IPS-15b (cell line): Measurements from ENCODE around the gene MACROH2A1.

Source experiments
- H3K27me3 ChIP-seq: one replicate; pipeline ENCODE4 v1.6.1; 2013; ENCODE audit warnings: low read length; ENCODE audit not compliant: control insufficient read depth, insufficient read depth
- H3K36me3 ChIP-seq: one replicate; pipeline ENCODE4 v1.6.1; 2013; ENCODE audit warnings: low read length; ENCODE audit not compliant: control insufficient read depth, insufficient read depth
- H3K4me1 ChIP-seq: one replicate; pipeline ENCODE4 v1.6.1; 2013; ENCODE audit warnings: mild to moderate bottlenecking, low read length; ENCODE audit not compliant: control insufficient read depth, insufficient read depth
- H3K4me3 ChIP-seq: one replicate; pipeline ENCODE4 v1.5.1; 2013; ENCODE audit warnings: low read depth, low read length
- H3K9ac ChIP-seq: one replicate; pipeline ENCODE4 v1.6.1; 2013; ENCODE audit warnings: low read depth, mild to moderate bottlenecking, low read length
- H3K9me3 ChIP-seq: one replicate; pipeline ENCODE4 v1.6.1; 2013; ENCODE audit warnings: mild to moderate bottlenecking, low read length; ENCODE audit not compliant: control insufficient read depth, insufficient read depth

The MACROH2A1 gene

DNA sequence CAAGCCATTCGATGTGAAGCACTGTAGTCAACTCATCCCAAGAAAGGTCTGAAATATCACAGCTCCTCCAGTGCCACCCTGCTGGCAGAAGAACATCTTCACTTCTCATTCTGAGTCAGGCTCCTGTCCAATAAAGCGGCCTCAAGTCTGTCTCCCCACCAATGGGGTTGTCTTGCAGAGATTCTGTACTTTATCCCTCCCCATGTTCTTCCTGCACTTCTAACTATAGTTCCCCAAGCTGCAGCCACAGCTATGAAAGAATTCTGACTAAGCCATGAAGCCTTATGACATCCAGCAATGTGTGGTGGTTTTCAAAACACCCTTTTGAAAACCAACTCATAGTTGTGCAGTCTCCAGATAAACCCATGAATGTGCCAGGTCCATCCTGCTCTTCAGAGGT lies 6.8 kb downstream of the MACROH2A1 start:
- no peaks in the 10 kb centered on the region for H3K4me1 ChIP-seq
- H3K36me3 ChIP-seq = no peaks in the 10 kb centered on the region
- no peak overlapping the region for H3K4me3 ChIP-seq

DNA sequence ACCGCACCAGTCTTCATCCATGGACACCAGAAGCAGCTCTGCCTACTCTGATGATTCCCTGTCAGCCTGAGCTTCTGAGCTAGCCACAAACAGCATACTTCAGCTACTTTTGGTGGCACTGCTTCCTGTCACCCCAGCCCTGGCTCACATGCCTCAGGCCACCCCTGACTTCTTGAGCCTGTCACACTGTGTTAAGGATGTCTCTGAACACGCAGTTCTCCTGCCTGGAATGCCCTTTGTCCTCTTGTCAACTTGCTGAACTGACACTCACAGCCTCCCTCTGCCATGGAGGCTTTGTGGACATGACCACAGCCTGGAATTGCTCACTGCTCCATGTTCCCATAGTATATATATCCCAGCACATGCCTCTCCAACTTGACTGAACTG lies 7.2 kb downstream of the MACROH2A1 start:
- Histone ChIP-seq H3K36me3 (no peaks in the 10 kb centered on the region), H3K9ac (no peak overlapping the region), H3K9me3 (no peaks in the 10 kb centered on the region), H3K4me1 (no peaks in the 10 kb centered on the region), H3K27me3 (peaks cover 35% of the 10 kb centered on the region), H3K4me3 (no peak overlapping the region)

More for the DNA sequence above, 6.8 kb downstream of the MACROH2A1 start:
- peaks cover 39% of the 10 kb centered on the region for H3K27me3 ChIP-seq
- no peak overlapping the region for H3K9ac ChIP-seq
- H3K9me3 ChIP-seq = no peaks in the 10 kb centered on the region

DNA sequence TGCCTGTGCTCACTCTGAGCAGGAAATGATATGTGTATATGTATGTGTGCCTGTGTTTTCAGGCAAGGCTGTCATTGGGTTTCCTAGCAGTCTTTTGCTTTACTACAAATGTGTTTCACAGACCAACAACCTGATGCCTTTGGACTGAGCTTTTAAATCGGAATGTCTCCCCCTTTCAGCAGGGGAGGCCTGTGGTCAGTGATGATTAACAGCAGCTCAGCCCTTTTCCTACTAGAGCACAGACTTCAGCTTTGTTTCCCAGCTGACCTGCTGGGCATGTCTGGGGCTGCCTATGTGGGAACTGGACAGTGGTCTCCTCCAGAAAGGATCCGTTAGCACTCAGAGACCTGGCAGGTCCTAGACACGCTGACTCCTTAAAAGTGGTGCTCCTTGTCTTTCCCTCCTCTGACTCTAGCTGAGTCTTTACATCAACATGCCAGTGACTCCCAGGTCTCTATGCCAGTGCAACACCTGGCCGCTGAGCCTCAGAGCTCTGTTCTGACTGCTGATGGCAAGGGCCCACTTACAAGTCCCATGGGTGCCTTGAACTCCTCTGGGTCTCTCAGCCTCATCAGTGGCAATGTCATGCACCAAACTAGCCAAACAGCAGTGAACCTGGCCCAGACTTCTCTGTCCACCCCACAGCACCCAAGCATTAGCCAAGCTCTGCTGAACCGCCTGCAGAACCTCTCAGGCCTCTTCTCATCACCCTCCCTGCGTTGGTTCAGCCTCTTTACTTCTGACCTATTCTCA lies 7.7 kb downstream of the MACROH2A1 start:
- Histone ChIP-seq H3K9ac (no peak overlapping the region), H3K9me3 (no peaks in the 10 kb centered on the region), H3K27me3 (peaks cover 30% of the 10 kb centered on the region), H3K36me3 (no peaks in the 10 kb centered on the region), H3K4me1 (no peaks in the 10 kb centered on the region), H3K4me3 (no peak overlapping the region)

DNA sequence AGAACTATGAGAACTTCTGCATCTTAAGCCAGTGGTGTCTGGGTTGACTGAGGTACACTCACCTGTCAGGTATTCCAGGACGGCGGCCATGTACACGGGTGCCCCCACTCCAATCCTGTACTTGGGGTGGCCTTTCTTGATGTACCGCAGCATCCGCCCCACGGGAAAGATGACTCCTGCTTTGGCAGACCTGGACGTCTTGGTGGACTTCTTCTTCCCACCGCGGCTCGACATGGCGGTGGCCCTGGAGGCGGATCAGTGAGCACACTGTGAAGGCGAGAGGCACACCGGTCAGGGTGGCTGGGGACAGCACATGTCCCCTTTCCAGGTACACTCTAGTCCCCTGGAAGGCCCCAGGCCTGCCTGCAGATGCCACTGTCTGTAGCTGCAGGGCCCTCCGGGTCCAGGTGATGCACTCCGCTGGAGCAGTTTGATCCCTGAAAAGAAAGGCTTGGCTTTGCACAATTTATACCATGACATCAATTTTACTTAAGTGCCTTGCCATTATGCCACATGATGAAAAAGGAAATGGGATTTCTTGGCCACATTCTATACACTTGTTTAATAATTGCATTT lies 10.1 kb downstream of the MACROH2A1 start:
- Histone ChIP-seq H3K4me1 (no peaks in the 10 kb centered on the region), H3K27me3 (peaks cover 6% of the 10 kb centered on the region), H3K4me3 (no peak overlapping the region), H3K36me3 (no peaks in the 10 kb centered on the region), H3K9ac (no peak overlapping the region), H3K9me3 (no peaks in the 10 kb centered on the region)

DNA sequence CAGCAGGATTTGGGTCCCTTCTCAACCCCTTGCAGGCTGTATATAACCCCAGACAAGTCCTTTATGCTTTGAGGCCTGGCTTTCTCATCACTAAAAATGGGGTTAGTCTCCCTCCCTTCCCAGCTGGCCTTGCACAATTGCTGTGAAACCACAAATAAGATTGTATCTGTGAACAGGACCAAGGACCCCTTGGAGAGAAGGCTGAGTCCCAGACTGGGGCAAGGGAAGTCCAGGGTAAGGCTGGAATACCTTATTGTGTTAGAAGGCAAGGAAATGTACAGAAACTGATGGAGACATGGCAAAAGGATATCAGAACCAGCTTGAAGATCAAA lies 11.4 kb downstream of the MACROH2A1 start:
- Histone ChIP-seq H3K4me1 (no peaks in the 10 kb centered on the region), H3K9ac (no peak overlapping the region), H3K4me3 (no peak overlapping the region), H3K9me3 (no peaks in the 10 kb centered on the region), H3K36me3 (no peaks in the 10 kb centered on the region), H3K27me3 (no peaks in the 10 kb centered on the region)

DNA sequence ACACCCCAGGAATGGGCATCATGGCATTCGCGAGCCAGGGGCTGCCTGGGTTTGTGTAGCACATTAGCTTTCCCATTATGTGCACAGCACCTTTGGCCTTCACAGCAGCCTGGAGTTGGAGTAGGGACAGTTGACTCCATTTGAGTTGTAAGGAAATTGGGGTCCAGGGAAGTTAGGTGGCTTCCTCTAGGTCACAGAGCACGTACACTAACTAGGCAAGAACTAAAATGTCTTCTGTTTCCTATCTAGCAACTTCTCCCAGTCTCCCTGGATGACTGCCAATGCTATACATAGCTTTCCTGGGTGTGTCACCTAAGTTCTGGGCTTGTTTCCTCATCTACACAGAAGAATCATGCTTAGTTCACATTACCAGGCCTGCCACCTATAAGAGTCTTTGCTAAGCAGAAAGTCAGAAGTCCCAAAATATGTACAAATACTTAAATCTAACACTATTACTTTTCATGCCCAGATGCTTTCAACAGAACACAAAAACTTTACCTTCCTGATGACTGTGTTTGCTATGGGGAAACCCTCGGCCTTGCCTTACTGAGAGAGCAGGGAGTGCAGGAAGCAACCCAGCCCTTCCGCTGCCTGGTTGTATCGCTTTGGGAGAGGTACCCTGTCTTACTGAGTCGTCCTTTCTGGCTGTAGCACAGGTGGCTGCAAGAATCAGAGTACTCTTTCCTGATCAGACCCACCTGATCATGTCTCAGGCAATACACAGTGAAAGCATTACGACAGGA lies 12.0 kb downstream of the MACROH2A1 start:
- Histone ChIP-seq H3K4me1 (no peaks in the 10 kb centered on the region), H3K27me3 (no peaks in the 10 kb centered on the region), H3K9me3 (no peaks in the 10 kb centered on the region), H3K36me3 (no peaks in the 10 kb centered on the region), H3K4me3 (no peak overlapping the region), H3K9ac (no peak overlapping the region)

DNA sequence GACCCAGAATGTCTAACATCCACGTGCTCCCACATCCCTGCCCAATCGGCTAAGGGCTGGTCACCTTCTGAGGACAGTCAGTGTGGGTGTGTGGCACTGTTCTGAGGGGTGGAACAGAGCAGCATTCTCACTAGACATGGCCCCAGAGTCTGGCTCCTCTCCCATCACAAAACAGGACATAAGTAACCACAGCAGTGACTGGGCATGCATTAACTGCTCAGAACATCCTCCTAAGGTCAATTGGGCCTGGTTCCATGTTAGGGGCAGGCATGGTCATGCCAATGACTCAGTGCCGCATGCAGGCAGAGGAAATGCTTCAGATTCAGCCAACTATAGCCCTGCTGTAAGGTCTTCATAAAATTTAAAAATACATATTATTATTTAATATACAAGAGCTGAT lies 12.9 kb downstream of the MACROH2A1 start:
- Histone ChIP-seq H3K4me1 (no peaks in the 10 kb centered on the region), H3K36me3 (no peaks in the 10 kb centered on the region), H3K4me3 (no peak overlapping the region), H3K9me3 (no peaks in the 10 kb centered on the region), H3K9ac (no peak overlapping the region), H3K27me3 (no peaks in the 10 kb centered on the region)

DNA sequence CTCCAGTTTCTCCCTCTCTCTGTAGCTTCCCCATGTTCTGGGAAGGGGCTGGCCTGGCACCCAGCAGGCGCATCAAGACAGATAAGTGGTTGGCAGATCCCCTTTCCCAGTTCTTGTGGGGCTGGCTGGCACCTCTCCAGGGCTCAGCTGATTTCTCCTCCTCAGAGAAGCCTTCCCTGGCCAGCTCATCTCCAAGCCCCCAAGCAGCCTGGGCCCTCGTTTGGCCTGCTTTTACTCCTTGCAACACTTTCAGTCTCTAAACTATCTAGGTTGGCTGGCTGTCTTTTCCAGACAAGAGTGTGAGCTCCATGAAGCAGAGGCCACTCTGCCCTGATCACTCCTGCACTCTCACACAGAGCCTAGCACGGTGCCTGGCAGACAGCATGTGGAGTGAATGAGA lies 13.5 kb downstream of the MACROH2A1 start:
- H3K9me3 ChIP-seq = no peaks in the 10 kb centered on the region
- no peak overlapping the region for H3K4me3 ChIP-seq
- H3K9ac ChIP-seq = no peak overlapping the region
- no peaks in the 10 kb centered on the region for H3K4me1 ChIP-seq
- no peaks in the 10 kb centered on the region for H3K27me3 ChIP-seq
- no peaks in the 10 kb centered on the region for H3K36me3 ChIP-seq

DNA sequence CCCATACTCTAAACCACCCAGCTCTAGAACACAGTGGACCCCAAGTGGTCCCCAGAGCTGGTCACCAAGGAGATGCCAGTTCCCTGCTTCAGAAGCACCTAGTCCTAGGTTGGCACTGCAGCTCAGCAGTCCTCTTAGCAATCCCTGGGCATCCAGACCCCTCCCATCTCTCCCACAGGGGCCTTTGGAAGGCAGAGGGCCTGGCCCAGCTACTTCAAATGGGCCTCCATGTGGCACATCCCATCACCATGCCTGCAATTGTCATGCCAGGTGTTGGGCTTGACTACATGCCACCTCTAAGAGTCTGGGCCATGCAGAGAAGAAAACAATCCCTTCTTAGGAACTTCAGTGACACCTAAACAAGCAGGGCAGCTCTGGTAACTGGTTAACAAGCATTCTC lies 14.1 kb downstream of the MACROH2A1 start:
- Histone ChIP-seq H3K4me3 (no peak overlapping the region), H3K36me3 (no peaks in the 10 kb centered on the region), H3K4me1 (no peaks in the 10 kb centered on the region), H3K27me3 (no peaks in the 10 kb centered on the region), H3K9me3 (no peaks in the 10 kb centered on the region), H3K9ac (no peak overlapping the region)

DNA sequence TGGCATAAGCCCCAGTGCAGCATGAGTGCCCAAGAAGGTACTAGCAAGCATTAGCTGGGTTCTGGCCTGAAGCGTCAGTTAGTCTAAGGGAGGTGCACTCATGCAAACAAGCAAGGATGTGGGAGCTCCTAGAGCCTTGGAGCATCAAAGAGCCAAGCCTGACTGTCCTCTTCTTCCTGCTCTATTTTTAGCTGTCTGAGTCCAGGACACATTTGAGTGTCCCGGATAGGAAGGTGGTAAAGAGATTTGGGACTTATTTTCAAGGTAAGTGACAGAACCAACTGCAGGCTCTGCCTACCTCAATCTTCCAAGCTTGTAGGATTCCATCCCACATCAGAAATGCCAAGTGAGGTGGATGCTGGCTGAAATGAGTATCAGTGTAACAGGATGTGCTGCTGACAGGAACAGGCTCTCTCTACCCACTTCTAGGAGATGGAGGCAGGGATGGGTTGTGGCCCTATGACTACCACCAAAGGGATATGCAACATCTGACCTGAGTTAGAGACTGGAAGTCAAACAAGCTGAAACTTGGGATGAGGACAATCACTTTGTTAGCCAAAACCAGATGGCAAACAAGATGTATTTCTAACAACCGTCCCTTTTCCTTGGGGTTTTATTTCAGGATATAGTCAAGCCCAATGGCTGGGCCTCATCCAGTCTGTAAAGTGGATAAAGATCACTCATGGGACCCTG lies 15.1 kb downstream of the MACROH2A1 start:
- Histone ChIP-seq H3K4me1 (no peaks in the 10 kb centered on the region), H3K9ac (no peak overlapping the region), H3K27me3 (no peaks in the 10 kb centered on the region), H3K9me3 (no peaks in the 10 kb centered on the region), H3K4me3 (no peak overlapping the region), H3K36me3 (no peaks in the 10 kb centered on the region)

DNA sequence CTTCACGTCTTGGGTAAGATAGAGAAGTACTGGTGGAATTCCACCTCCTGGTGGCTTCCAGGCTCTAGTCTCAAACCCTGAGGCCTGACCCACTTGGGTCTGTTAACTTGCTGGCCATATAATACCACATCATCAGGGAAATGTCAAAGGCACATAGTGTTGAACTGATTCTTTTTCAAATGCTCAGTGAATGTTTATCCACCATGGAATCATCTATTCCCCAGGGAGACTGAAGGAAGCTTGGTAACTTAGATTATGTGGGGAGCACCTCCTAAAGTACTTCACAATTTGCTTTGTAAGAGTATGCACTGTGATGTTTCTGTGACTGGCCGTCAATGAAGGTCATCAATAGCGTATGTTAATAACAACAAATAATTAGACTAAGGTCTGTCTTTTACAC lies 16.1 kb downstream of the MACROH2A1 start:
- H3K4me1 ChIP-seq = no peaks in the 10 kb centered on the region
- H3K9ac ChIP-seq = no peak overlapping the region
- H3K36me3 ChIP-seq = no peaks in the 10 kb centered on the region
- H3K4me3 ChIP-seq = no peak overlapping the region
- H3K27me3 ChIP-seq = no peaks in the 10 kb centered on the region
- no peaks in the 10 kb centered on the region for H3K9me3 ChIP-seq
